Astrocyte (in vitro differentiated cells and primary cell): ENCODE results near the gene RPS6KB2.

Source experiments
- EZH2 ChIP-seq: IDR thresholded peaks from 2 replicates; pipeline ENCODE4 v1.6.1; 2012; ENCODE audit warnings: mild to moderate bottlenecking, low read length, inconsistent platforms; ENCODE audit not compliant: insufficient read depth
- TF ChIP-seq, protein P1 (sequence below): IDR thresholded peaks from 2 replicates; pipeline ENCODE4 v1.5.1; 2011; ENCODE audit warnings: low read depth, mild to moderate bottlenecking, inconsistent platforms, low read length, moderate library complexity; ENCODE audit not compliant: insufficient read depth

GRCh38 chr11:67400942-67401494 lies 27.3 kb upstream of the RPS6KB2 start:
- no peak for TF ChIP-seq EZH2
- TF ChIP-seq, protein P1, sequence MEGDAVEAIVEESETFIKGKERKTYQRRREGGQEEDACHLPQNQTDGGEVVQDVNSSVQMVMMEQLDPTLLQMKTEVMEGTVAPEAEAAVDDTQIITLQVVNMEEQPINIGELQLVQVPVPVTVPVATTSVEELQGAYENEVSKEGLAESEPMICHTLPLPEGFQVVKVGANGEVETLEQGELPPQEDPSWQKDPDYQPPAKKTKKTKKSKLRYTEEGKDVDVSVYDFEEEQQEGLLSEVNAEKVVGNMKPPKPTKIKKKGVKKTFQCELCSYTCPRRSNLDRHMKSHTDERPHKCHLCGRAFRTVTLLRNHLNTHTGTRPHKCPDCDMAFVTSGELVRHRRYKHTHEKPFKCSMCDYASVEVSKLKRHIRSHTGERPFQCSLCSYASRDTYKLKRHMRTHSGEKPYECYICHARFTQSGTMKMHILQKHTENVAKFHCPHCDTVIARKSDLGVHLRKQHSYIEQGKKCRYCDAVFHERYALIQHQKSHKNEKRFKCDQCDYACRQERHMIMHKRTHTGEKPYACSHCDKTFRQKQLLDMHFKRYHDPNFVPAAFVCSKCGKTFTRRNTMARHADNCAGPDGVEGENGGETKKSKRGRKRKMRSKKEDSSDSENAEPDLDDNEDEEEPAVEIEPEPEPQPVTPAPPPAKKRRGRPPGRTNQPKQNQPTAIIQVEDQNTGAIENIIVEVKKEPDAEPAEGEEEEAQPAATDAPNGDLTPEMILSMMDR = no peak
